ENCODE data around the gene CARTPT.

The CARTPT gene

GRCh38 chr5:71719063-71719964, at the start of gene CARTPT:
CARTPT (plus strand) TSS chr5:71719275; CDS start chr5:71719294, 19 bp downstream.
- DNase-seq: no peak

GRCh38 chr5:71677977-71678376, 41.1 kb upstream of the CARTPT start:
- no peak for DNase-seq

GRCh38 chr5:71679714-71680113, 39.4 kb upstream of the CARTPT start:
- DNase-seq: no peak

DNA sequence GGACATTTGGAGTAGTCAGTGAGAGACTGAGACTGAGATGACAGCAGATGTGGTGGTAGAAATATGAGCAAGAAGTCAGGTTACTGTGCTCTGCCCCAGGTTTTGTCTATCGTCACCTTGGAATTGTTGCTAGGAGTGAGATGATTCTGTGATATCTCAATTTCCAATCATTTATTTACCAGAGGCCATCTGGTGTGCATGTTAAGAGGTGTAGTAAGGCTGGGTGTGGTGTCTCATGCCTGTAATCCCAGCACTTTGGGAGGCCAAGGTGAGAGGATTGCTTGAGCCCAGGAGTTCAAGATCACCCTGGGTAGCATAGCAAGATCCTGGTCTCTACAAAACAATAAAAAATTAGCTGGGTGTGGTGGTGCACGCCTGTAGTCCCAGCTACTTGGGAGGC, 38.6 kb upstream of the CARTPT start:
- no peak for DNase-seq

DNA sequence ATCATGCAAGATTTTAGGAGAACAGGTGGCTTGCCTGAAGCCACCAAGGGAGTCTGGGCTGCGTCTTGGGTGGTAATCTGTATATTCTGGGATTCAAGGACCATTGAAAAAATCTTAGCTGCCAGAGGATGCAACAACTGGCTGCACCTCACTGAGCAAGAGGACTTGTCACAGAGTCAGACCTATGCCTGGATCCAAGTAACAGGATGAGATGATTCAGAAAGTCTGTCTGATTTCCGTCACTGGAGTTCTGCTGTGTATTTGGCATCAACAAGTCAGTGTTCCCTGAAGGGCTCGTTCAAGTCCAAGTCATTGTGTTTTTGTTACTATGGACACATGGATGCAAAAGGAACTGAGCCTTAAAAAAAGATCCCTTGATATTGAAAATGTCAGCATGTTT, 37.8 kb upstream of the CARTPT start:
- DNase-seq: no peak

GRCh38 chr5:71684309-71684708, 34.8 kb upstream of the CARTPT start:
- DNase-seq: no peak

GRCh38 chr5:71693828-71694427, 25.1 kb upstream of the CARTPT start:
- DNase-seq: no peak

- no peak for DNase-seq
Observed at GRCh38 chr5:71695071-71695470, 24.0 kb upstream of the CARTPT start.

DNA sequence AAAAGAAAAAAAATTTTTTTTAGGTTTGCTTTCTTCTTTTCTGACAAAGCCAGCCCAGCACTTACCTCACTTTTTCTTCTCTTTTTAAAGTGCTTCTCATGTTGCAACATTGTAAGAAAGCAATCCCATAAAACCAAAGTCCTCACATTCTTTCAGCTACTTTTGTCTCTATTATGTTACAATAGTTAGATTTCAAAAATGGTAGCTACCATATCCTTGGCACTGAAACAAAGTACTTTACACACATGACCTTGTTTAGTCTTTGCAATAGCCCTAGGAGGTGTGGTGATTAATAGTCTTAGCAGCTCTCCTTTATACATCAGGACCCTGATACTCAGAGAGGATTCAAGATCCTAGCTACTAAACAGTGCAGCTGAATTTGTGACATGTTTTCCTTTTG, 23.5 kb upstream of the CARTPT start:
- no peak for DNase-seq

- DNase-seq: no peak
Observed at GRCh38 chr5:71697967-71698366, 21.1 kb upstream of the CARTPT start.

DNA sequence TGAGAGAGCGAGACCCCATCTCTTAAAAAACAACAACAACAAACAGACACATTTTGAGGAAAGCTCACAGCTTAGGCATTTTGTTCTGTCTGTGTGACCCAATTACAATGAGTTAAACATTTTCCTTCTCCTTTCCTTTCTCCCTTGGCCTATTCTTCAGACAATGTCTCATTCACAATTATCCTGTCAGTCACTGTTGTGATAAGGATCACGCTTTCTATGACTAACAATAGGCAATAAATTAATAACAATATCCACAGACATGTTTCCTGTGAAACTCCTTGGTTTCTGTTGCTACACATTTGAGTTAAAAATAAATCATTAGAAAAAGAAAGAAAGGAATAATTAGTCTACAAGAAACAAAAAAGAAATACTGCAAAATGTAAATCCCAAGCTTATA, 19.8 kb upstream of the CARTPT start:
- DNase-seq: no peak

DNA sequence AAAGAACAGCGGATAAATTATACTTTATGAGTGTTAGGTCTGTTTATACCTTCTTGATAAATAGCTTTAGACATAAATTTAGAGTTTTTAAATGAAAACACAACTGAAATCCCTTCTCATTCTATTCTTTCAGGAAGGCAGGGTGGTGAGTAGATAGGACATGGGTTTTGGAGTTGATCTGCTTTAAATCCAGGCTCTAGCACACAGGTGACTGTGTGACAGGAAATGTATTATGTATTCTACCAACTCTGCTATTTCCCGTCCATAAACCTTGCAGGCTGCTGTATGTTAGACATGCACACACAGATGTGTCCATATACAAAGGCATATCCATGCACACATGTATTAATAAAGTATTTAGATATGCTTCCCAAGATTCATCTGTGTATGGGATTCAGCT, 19.3 kb upstream of the CARTPT start:
- DNase-seq: no peak

- no peak for DNase-seq
Observed at GRCh38 chr5:71700803-71701202, 18.3 kb upstream of the CARTPT start.

- no peak for DNase-seq
Observed at GRCh38 chr5:71701407-71701806, 17.7 kb upstream of the CARTPT start.

- no peak for DNase-seq
Observed at GRCh38 chr5:71703941-71704340, 15.1 kb upstream of the CARTPT start.

DNA sequence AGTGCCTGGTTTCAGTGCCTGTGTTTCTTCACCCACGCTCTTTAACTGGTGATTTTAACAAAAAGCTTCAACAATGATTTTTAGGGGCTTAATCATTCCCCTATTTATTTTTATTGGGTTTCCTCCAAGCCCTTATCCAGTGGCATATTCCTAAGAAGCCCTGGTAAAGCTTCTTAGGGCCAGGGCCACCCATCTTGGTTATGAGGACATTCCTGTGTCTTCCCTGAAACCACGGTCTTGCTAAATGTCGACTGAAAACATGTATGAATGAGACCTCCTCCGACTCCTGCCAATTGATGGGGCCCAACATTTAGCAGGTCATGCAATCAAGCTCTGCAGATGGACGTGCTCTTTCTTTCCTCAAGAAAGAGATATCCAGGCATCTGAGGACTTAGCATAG, 13.7 kb upstream of the CARTPT start:
- DNase-seq: no peak

DNA sequence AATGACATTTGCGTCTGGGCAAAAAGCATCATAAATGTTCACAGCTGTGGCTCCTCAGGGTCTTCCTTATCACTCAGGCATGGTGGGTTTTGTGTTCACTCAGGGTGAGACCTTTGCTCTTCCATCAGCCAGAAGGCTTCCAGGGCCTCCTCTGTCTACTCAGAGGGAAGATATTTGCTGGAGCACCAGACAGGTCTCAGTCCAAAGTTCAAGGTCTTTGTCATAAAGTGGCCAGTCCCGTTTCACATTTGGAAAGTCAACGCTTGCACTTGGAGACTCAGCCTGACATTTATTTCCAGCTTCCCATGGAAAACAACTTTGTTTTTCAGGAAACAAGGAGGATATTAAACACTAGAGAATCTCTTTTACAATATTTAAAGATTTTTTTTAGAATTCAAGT, 12.2 kb upstream of the CARTPT start:
- no peak for DNase-seq

GRCh38 chr5:71711610-71712009, 7.5 kb upstream of the CARTPT start:
- DNase-seq: no peak

GRCh38 chr5:71714911-71715310, 4.2 kb upstream of the CARTPT start:
- DNase-seq: no peak

DNA sequence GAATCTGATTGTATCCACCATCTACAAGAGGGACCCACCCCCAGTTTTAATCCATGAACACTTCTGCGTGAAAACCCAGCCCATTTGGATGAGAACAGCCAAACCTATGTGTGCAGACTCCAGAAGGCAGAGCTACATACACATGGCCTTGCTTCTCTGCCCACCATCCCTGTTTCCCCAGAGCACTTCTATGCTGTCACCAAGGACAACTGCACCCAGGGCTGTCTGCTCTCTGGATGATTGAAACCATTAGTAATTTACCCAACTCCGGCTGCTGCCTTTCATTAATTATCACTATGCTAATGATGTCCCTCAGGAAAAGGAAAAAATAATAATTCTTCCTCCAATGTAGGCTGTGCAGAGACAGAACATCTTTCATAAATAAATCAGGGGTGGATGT, 8.9 kb downstream of the CARTPT start:
- DNase-seq: no peak

DNA sequence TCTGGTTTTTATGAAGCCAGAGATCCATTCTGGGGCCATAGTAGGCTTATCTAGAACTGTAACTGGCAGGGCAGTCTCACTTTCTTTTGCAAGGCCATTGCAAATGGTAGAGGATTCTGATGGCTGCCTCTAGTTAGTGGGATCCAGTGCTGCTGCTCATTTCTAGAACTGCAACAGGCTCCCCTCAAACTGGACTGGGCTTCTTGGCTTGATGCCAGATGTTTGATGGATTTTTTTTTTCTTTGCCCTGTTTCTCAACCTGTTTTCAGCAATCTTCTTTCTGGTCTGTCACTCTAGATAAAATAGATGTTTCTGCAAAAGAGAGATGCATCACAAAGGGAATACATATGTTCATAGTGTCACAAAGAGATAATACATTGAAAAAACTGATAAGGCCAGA, 11.9 kb downstream of the CARTPT start:
- DNase-seq: no peak

DNA sequence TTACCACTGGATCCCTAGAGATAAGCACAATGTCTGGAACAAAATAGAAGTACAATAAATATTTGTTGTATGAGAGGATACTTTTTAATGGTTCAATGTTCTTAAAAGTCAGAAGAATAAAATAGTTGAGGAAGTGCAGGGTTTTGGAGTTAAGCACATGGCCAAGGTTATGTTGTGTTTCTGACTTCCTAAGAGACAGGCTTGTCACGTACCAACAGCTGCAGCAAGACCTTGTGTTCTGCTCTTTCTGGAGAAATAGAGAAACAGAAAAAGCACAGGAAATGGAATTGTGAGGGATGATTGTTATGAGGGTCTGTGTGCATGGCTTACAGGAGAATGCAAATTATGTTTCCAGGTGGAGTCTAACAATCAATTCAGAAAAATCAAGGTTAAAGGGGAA, 12.9 kb downstream of the CARTPT start:
- DNase-seq: no peak

DNA sequence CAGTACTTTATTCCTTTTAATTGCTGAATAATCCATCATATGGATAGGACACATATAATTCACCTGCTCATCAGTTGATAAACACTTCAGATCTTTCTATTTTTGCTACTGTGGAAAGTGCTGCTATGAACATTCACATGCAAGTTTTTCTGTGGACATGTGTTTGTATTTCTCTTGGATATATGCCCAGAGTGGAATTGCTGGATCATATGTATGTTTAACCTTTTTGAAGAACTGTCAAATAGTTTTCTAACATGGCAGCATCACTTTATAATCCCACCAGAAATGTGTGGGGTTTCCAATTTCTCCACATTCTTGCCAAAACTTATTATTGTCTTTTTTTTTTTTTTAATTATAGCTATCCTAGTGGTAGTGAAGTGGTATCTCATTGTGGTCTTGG, 15.1 kb downstream of the CARTPT start:
- no peak for DNase-seq

GRCh38 chr5:71737931-71738539, 19.0 kb downstream of the CARTPT start:
- no peak for DNase-seq
